GM15510 (cell line): Measurements from ENCODE around the gene PBX2.

Source experiments
- POLR2A ChIP-seq: IDR thresholded peaks from 3 replicates; pipeline ENCODE4 v1.6.1; 2011; ENCODE audit warnings: borderline replicate concordance; ENCODE audit not compliant: insufficient read length; ENCODE audit errors: extremely low read depth

Gene PBX2

DNA sequence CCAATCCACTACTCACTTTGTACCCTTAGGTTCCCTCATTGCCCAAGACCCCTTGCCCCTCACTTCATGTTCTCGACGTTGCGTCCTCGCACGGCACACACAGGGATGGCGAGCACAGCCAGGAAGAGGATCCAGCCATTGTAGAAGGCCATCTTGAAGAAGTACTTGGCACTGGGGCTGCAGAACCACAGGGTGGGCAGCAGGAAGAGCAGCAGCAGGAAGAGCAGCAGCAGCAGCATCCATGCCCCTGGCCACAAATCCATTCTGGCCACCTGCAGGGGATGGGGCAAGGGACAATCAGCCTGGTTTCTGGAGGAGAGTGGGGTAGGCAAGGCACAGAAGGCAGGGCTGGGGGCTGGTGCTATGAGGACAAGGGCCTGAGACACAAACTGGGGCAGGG, 18.8 kb downstream of the PBX2 start:
- no peak for TF ChIP-seq POLR2A

- TF ChIP-seq POLR2A: no peak
Observed at GRCh38 chr6:32170294-32170693, 19.7 kb downstream of the PBX2 start.

DNA sequence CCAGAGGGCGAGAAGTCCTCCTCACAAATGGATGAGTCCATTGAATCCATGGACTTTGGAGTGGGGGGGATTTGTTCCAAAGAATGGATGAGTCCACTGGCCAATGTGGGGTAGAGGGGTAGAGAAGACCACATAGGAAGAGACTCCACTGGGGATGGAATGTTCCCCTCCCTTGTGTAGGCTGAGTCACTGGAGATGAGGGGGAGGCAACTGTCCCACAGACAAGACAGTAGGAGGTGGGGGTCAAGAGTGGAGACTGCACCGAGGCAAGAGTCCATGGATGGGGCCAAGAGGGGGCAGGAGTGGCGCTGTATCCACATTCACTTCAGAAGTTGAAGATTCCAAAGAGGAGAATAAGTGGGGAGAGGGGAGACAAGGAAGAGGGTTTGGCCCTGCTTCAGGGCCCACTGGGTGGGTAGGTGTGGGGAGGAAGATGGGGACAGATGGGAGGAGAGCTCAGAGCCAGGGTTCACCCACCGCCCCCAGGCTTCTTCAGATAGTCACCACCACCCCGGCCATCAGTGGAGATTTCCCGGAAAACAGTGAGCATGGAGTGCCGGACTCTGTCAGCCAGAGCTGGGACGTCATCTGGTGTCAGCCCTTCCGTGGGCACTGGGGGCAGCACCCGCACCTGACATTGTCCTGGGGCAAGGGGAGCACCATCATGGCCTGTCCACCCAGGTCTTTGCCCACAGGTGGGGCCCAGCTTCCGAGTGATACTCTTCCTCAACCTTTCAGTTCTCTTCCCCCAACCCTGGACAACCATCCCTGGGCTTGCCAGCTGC, 21.0 kb downstream of the PBX2 start:
- no peak for TF ChIP-seq POLR2A

DNA sequence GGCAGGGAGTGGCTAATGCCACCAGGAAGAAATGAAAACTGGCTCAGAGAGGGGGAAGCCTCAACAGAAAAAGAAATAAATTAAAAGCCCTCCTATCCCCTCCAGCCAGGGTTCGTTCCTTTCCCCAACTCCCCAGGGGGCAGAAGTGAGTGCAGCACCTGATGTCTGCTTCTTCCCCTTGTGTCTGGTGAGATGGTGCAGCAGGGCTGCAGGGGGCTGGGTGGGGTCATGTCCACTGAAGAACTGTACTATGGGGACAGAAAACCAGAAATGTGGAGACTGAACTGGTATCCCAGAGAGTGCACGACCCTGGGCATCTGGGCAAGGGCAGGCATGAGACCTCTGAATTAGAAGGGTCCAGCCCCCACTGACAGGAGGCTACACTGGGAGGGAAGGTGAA, 21.7 kb downstream of the PBX2 start:
- TF ChIP-seq POLR2A: no peak

GRCh38 chr6:32167761-32168262, 22.2 kb downstream of the PBX2 start:
- TF ChIP-seq POLR2A: no peak

DNA sequence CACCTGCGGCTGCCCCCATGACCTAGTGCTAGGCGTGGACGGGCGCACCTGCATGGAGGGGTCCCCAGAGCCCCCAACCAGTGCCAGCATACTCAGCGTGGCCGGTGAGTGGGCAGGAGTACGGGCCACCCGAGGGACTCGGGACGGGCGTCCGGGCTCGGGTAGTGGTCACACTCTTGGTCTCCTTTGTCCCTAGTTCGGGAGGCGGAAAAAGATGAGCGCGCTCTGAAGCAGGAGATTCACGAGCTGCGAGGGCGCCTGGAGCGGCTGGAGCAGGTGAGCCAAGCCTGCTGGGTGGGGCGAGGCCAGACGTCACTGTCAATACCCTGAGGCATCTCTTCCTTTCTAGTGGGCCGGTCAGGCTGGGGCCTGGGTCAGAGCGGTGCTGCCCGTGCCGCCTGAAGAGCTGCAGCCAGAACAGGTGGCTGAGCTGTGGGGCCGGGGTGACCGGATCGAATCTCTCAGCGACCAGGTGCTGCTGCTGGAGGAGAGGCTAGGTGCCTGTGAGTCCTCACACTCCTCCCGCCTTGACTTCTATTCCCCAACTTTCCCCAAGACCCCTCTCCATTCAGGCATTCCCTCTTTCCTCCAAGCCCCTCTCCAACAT, 22.7 kb downstream of the PBX2 start:
- no peak for TF ChIP-seq POLR2A

- TF ChIP-seq POLR2A: no peak
Observed at GRCh38 chr6:32166411-32167061, 23.5 kb downstream of the PBX2 start.

GRCh38 chr6:32164295-32164694, 25.7 kb downstream of the PBX2 start, which contains the start of gene EGFL8:
Gene EGFL8 (plus strand): TSS chr6:32164595. CDS start chr6:32166166, 1,571 bp downstream.
- no peak for TF ChIP-seq POLR2A

- TF ChIP-seq POLR2A: no peak
Observed at GRCh38 chr6:32163559-32164258, 26.3 kb downstream of the PBX2 start.

DNA sequence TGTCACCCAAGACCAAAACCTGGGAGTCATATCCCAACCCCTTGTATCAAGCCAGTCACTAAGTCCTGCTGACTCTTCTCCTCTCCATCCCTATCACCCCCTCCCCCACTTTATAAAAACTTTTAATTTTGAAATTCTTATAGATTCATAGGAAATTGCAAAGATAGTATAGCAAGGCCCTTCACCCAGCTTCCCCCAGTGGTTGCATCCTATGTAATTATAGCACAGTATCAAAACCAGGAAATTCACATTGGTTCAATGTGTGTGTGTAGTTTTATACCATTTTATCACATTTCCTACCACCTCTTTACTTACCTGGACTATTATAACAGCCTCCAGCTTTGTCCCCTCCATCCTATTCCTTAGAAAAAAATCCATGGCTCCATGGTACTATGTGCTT, 31.9 kb downstream of the PBX2 start:
- TF ChIP-seq POLR2A: no peak

DNA sequence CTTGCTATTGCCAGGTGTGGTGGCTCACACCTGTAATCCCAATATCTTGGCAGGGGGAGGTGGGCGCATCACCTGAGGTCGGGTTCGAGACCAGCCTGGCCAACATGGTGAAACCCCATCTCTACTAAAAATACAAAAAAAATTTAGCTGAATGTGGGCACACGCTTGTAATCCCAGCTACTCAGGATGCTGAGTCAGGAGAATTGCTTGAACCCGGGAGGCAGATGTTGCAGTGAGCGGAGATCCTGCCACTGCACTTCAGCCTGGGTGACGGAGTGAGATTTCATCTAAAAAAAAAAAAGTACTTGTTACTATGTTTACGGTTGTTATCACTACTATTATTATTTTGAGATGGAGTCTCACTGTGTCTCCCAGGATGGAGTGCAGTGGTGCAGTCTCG, 33.1 kb downstream of the PBX2 start:
- TF ChIP-seq POLR2A: no peak

- no peak for TF ChIP-seq POLR2A
Observed at GRCh38 chr6:32154514-32155161, 35.4 kb downstream of the PBX2 start.

DNA sequence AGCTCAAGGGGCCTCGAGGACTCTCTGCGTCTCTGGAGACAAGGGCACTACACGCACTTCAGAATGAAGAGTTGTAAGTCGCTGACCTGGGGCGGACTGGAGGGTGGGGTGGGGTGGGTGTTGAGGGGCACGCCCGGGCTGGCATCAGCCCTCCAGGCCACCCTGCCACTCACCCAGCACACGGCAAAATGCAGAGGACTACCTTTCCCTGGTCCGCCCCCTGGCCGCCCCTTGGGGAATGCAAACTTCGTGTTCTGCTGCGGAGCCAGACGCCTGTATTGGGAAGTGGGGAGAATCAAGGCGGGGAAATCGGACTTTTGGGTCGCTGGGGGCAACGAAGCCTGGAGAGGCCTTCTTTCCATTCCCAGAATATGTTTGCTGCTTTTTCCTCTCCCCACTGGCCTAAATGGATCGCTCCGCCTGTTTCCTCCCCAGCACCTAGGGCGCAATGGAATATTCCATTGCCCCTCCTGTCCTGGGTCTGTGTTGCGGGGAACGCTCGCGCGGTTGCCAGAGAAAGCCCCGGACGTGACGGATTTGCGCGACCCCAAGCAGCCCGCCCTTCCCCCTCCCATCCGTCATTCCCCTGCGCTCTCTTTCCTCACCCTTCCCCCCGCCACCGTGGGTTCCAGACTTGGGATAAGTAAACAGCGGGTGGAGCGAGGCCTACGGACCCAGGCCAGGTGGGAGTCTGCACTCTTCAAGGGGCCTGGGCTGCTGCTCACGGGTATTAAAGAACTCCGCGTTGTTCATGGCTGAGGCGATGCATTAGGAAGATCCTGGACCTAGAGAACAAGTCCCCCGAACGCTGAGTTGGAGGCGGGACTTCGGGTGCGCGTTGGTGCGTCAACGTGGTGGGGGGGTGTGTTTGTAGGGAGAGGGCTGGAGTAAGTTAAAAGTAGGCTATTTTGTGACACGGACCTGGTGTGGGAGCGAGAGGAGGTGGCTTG, 36.2 kb downstream of the PBX2 start, which contains the start of gene PPT2:
TSS of gene PPT2 (plus strand) at position 578 of the 950 bp plus-strand sequence. CDS start 454 bp downstream, outside the sequence.
- TF ChIP-seq POLR2A: peak; percentile 24
